Neural cell (in vitro differentiated cells): ENCODE results near the gene ATF7.

Experiments
- EZH2 ChIP-seq: fragments of 200-600, 300-800 bp; shearing (Covaris generic), sonication (generic); IDR thresholded peaks from 2 replicates; pipeline ENCODE4 v1.6.1; 2014; ENCODE audit warnings: antibody characterized with exemption, low read length, borderline replicate concordance, mild to moderate bottlenecking; ENCODE audit not compliant: insufficient read depth, poor library complexity, severe bottlenecking
- POLR2AphosphoS5 ChIP-seq: IDR thresholded peaks from 2 replicates; pipeline ENCODE4 v1.6.1; 2012
- TF ChIP-seq, protein P1 (sequence below): fragments of 450-650 bp; IDR thresholded peaks from 2 replicates; pipeline ENCODE4 v1.5.1; 2014; ENCODE audit warnings: antibody characterized with exemption, mild to moderate bottlenecking, moderate library complexity; ENCODE audit not compliant: poor library complexity, severe bottlenecking
- TF ChIP-seq, protein P2 (sequence below): IDR thresholded peaks from 2 replicates; pipeline ENCODE4 v1.6.1; 2012; ENCODE audit warnings: borderline replicate concordance

DNA sequence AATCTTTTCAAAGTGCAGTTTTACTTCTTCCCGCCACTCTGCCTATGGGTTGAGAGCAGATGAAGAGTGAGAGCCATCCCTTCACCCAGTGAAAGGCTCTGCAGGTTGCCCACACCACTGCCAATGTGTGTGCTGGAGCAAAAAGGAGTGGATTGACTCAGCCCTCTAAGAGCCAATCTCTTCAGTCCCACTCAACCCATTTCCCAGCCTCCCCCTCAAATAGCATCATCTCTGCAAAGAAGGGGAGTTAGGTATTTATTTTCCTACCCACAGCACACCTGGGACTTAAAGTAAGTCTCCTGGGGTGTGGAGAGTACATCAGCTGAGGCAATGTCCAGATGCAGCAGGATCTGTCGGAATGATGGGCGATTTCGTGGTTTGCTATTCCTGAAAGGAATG, 142.2 kb downstream of the ATF7 start:
- no peak for TF ChIP-seq EZH2
- TF ChIP-seq, protein P1, sequence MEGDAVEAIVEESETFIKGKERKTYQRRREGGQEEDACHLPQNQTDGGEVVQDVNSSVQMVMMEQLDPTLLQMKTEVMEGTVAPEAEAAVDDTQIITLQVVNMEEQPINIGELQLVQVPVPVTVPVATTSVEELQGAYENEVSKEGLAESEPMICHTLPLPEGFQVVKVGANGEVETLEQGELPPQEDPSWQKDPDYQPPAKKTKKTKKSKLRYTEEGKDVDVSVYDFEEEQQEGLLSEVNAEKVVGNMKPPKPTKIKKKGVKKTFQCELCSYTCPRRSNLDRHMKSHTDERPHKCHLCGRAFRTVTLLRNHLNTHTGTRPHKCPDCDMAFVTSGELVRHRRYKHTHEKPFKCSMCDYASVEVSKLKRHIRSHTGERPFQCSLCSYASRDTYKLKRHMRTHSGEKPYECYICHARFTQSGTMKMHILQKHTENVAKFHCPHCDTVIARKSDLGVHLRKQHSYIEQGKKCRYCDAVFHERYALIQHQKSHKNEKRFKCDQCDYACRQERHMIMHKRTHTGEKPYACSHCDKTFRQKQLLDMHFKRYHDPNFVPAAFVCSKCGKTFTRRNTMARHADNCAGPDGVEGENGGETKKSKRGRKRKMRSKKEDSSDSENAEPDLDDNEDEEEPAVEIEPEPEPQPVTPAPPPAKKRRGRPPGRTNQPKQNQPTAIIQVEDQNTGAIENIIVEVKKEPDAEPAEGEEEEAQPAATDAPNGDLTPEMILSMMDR = no peak
- TF ChIP-seq, protein P2, sequence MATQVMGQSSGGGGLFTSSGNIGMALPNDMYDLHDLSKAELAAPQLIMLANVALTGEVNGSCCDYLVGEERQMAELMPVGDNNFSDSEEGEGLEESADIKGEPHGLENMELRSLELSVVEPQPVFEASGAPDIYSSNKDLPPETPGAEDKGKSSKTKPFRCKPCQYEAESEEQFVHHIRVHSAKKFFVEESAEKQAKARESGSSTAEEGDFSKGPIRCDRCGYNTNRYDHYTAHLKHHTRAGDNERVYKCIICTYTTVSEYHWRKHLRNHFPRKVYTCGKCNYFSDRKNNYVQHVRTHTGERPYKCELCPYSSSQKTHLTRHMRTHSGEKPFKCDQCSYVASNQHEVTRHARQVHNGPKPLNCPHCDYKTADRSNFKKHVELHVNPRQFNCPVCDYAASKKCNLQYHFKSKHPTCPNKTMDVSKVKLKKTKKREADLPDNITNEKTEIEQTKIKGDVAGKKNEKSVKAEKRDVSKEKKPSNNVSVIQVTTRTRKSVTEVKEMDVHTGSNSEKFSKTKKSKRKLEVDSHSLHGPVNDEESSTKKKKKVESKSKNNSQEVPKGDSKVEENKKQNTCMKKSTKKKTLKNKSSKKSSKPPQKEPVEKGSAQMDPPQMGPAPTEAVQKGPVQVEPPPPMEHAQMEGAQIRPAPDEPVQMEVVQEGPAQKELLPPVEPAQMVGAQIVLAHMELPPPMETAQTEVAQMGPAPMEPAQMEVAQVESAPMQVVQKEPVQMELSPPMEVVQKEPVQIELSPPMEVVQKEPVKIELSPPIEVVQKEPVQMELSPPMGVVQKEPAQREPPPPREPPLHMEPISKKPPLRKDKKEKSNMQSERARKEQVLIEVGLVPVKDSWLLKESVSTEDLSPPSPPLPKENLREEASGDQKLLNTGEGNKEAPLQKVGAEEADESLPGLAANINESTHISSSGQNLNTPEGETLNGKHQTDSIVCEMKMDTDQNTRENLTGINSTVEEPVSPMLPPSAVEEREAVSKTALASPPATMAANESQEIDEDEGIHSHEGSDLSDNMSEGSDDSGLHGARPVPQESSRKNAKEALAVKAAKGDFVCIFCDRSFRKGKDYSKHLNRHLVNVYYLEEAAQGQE = no peak
- no peak for TF ChIP-seq POLR2AphosphoS5
